ENCODE measurements around the gene NTNG1. TPM values are rescaled to one million over a fixed set of nuclear protein-coding genes. Genes with fewer than 3 reads are reported as not detected.

The NTNG1 gene
- total and polyA plus RNA-seq, 2 of the 4 experiments (the other 2 are of a cell fraction), result 1.2 to 2.3 TPM

DNA sequence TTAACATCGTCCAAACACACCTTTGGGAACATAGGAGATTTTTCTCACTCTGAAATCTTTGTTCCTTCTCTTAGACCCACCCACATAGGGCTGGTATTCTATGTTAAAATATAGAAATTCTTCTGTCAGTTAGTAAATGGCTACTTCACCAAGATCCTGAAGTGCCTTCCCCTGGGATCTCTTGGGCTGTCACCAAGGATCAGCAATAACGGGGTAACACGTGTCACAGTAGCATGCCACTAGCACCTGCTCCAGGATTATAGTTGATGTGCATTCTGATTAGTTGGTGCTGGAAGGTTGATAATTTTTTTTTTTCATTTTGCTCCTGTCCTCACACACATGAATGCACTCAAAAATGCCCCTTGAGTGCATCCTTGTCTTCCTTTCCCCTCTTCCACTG lies 298.7 kb downstream of the NTNG1 start:
- H2AFZ ChIP-seq (replicated peaks; ENCODE audit: low read length, poor library complexity), result no peak overlapping the region
- no peaks in the 10 kb centered on the region for H3K79me1 ChIP-seq (ENCODE audit: low read depth in 1 of 2, low read length in 2 of 2)
- no peak overlapping the region for H3K4me3 ChIP-seq (ENCODE audit: insufficient read depth, low read depth, low read length)
- no peak overlapping the region for H3K9ac ChIP-seq (ENCODE audit: low read depth, low read length)
- POLR2A ChIA-PET (ENCODE audit: unreplicated experiment), result no interaction called here
- no peak overlapping the region for H4K91ac ChIP-seq (ENCODE audit: insufficient read depth, low read depth, low read length)
- no peak overlapping the region for H2BK5ac ChIP-seq (ENCODE audit: low read depth, low read length, poor library complexity, severe bottlenecking)
- ATAC-seq (ENCODE audit: low read depth) (no peak), DNase-seq (no peak)
- no peaks in the 10 kb centered on the region for H3K27me3 ChIP-seq (ENCODE audit: control insufficient read depth, insufficient read depth, low read length)
- no peak overlapping the region for H4K5ac ChIP-seq (ENCODE audit: low read depth, low read length)
- H3K9me3 ChIP-seq (ENCODE audit: control insufficient read depth, insufficient read depth, low read length), result no peaks in the 10 kb centered on the region
- no peak overlapping the region for H2AK5ac ChIP-seq (ENCODE audit: low read depth, low read length)
- H2AK9ac ChIP-seq (replicated peaks; ENCODE audit: low read depth, low read length, poor library complexity), result no peak overlapping the region
- dilution Hi-C loops (cut with HindIII; ENCODE audit: low sequenced_read_pairs, unreplicated experiment) (no loop called here), in situ Hi-C loops (cut with MboI; ENCODE audit: low sequenced_read_pairs) (loop anchor here (10.0 kb wide), 1 partner anchor 315 kb away; no protein-coding TSS in a partner anchor), intact Hi-C loops (cut with micrococcal nuclease) (no loop called here)
- no peaks in the 10 kb centered on the region for H4K20me1 ChIP-seq (ENCODE audit: insufficient read depth, low read length)
- CTCF ChIA-PET, result no interaction called here
- no TSS peak for BruUV-seq (replicated peaks)
- no peaks in the 10 kb centered on the region for H3K4me1 ChIP-seq (ENCODE audit: control insufficient read depth, insufficient read depth, low read length)
- no peak overlapping the region for H3K23ac ChIP-seq (ENCODE audit: low read depth, low read length)
- no peak overlapping the region for H3K27ac ChIP-seq (ENCODE audit: insufficient read depth, low read length)
- no peak overlapping the region for H3K14ac ChIP-seq (replicated peaks; ENCODE audit: low read depth, low read length)
- WGBS, 2 experiments (ENCODE audit: extremely low coverage in 2 of 2, insufficient read length in 1 of 2), result no CpG with 5 or more reads among the region's 3 CpGs
- TF ChIP-seq BHLHE40 (IDR thresholded peaks at IDR 0.05; ENCODE audit: low read depth, low read length) (no peak), RAD21 (IDR thresholded peaks at IDR 0.05; ENCODE audit: low read length) (no peak), MXI1 (IDR thresholded peaks at IDR 0.05; ENCODE audit: borderline replicate concordance, low read depth, low read length) (no peak), RFX5 (IDR thresholded peaks at IDR 0.05; ENCODE audit: low read depth, low read length) (no peak), CEBPB (IDR thresholded peaks at IDR 0.05; ENCODE audit: low read depth, low read length) (no peak), POLR2A (IDR thresholded peaks at IDR 0.05; ENCODE audit: low read depth, low read length) (no peak), RCOR1 (IDR thresholded peaks at IDR 0.05; ENCODE audit: insufficient replicate concordance, low read length) (no peak), FOS (IDR thresholded peaks at IDR 0.05; ENCODE audit: low read depth, low read length) (no peak), CTCF (conservative IDR thresholded peaks at IDR 0.05; ENCODE audit: low read depth, low read length) (no peak), SMC3 (IDR thresholded peaks at IDR 0.05; ENCODE audit: low read depth, low read length) (no peak), MAZ (IDR thresholded peaks at IDR 0.05; ENCODE audit: borderline replicate concordance, low read depth, low read length) (no peak), CHD1 (IDR thresholded peaks at IDR 0.05; ENCODE audit: low read depth, low read length) (no peak), MAFK (IDR thresholded peaks at IDR 0.05; ENCODE audit: low read depth, low read length) (no peak), NFE2L2 (IDR thresholded peaks at IDR 0.05; ENCODE audit: low read depth, low read length) (no peak)
- TF ChIP-seq, protein P1, sequence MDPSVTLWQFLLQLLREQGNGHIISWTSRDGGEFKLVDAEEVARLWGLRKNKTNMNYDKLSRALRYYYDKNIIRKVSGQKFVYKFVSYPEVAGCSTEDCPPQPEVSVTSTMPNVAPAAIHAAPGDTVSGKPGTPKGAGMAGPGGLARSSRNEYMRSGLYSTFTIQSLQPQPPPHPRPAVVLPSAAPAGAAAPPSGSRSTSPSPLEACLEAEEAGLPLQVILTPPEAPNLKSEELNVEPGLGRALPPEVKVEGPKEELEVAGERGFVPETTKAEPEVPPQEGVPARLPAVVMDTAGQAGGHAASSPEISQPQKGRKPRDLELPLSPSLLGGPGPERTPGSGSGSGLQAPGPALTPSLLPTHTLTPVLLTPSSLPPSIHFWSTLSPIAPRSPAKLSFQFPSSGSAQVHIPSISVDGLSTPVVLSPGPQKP (IDR thresholded peaks at IDR 0.05; ENCODE audit: borderline replicate concordance, low read depth, low read length), result no peak
- TF ChIP-seq, protein P2, sequence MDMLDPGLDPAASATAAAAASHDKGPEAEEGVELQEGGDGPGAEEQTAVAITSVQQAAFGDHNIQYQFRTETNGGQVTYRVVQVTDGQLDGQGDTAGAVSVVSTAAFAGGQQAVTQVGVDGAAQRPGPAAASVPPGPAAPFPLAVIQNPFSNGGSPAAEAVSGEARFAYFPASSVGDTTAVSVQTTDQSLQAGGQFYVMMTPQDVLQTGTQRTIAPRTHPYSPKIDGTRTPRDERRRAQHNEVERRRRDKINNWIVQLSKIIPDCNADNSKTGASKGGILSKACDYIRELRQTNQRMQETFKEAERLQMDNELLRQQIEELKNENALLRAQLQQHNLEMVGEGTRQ (IDR thresholded peaks at IDR 0.05; ENCODE audit: low read depth, low read length), result no peak
- H2BK120ac ChIP-seq (ENCODE audit: low read depth, low read length), result no peak overlapping the region
- H3K4me2 ChIP-seq (ENCODE audit: low read depth, low read length), result no peak overlapping the region
- H3K4ac ChIP-seq (ENCODE audit: low read depth, low read length), result no peak overlapping the region
- H2BK20ac ChIP-seq (ENCODE audit: low read depth, low read length), result no peak overlapping the region
- H2BK15ac ChIP-seq (ENCODE audit: low read depth, low read length), result no peak overlapping the region
- H3K56ac ChIP-seq (ENCODE audit: extremely low read depth, insufficient read depth, low read length), result no peak overlapping the region
- H3K9me1 ChIP-seq (ENCODE audit: insufficient read depth, low read length), result no peaks in the 10 kb centered on the region
- H3K18ac ChIP-seq (ENCODE audit: low read depth, low read length), result no peak overlapping the region
- H3K36me3 ChIP-seq (ENCODE audit: control insufficient read depth, insufficient read depth, low read length), result no peaks in the 10 kb centered on the region
- no peak overlapping the region for H4K8ac ChIP-seq (ENCODE audit: low read depth in 2 of 2, low read length in 2 of 2)

Measured in IMR-90 (cell line).